DMS153 treated with DMSO at 0.1 percent for 48 hours (cell line): ENCODE measurements around the gene PAK6.

Experiments used
- DNase-seq: peaks from one replicate; lab custom pipeline; 2025; ENCODE audit not compliant: unreplicated experiment; lab: John Stamatoyannopoulos, UW

Gene PAK6

DNA sequence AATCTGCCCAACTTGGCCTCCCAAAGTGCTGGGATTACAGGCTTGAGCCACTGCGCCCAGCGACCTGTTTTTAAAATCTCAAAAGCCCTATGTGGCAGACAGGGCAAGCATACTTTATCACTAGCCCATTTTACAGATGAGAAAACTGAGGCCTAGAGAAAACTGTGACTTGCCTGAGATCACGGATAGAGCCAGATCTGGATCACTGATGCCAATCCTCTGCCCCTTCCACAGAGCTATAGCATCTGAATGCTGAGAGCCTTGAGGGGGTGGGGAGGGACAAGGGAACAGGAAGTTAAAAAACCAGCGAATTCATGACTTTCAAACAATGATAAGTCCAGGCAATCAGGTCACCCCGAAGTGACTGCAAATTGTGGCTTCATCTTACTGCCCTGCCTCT, 36.7 kb downstream of the PAK6 start:
- no peak for DNase-seq

DNA sequence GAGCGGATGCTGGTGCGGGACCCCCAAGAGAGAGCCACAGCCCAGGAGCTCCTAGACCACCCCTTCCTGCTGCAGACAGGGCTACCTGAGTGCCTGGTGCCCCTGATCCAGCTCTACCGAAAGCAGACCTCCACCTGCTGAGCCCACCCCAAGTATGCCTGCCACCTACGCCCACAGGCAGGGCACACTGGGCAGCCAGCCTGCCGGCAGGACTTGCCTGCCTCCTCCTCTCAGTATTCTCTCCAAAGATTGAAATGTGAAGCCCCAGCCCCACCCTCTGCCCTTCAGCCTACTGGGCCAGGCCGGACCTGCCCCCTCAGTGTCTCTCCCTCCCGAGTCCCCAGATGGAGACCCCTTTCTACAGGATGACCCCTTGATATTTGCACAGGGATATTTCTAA, 37.1 kb downstream of the PAK6 start:
- DNase-seq, result no peak

DNA sequence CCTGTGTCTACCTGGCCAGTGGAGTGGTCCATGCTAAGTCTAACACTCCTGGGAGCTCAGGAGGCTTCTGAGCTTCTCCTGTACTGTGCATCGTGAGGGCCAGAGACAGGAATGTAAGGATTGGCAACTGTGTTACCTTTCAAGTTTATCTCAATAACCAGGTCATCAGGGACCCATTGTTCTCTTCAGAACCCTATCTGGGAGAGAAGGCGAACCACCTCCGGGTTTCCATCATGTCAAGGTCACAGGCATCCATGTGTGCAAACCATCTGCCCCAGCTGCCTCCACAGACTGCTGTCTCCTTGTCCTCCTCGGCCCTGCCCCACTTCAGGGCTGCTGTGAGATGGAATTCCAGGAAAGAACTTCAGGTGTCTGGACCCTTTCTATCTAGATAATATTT, 38.1 kb downstream of the PAK6 start:
- no peak for DNase-seq

DNA sequence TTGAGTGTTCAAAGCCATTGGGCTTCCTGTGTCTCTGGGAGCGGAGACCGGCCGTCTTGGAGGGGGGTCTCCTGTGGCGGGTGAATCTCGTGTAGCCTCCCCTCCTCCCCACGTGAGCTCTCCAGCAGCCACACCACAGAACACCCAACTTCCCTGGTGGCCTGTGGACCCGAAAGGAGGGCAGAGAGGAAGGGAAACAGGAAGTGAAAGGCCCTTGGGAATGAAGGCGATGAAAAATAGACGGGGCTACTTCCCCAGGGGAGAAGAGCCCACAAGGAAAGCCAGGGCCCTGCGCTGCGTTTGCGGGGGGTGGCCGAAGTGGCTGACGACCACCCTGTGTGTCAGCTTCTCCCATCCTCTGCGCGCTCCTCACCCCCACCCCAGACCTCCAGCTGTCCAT, 38.6 kb downstream of the PAK6 start:
- no peak for DNase-seq

- no peak for DNase-seq
These were observed 39.2 kb downstream of the PAK6 start for GRCh38 chr15:40278026-40278425.

GRCh38 chr15:40279437-40280141, 40.7 kb downstream of the PAK6 start:
- no peak for DNase-seq

- DNase-seq, result no peak
These were observed 41.6 kb downstream of the PAK6 start for GRCh38 chr15:40280260-40281056.

GRCh38 chr15:40281057-40281800, 42.4 kb downstream of the PAK6 start:
- DNase-seq, result no peak

GRCh38 chr15:40281801-40282146, 42.9 kb downstream of the PAK6 start:
- no peak for DNase-seq

DNA sequence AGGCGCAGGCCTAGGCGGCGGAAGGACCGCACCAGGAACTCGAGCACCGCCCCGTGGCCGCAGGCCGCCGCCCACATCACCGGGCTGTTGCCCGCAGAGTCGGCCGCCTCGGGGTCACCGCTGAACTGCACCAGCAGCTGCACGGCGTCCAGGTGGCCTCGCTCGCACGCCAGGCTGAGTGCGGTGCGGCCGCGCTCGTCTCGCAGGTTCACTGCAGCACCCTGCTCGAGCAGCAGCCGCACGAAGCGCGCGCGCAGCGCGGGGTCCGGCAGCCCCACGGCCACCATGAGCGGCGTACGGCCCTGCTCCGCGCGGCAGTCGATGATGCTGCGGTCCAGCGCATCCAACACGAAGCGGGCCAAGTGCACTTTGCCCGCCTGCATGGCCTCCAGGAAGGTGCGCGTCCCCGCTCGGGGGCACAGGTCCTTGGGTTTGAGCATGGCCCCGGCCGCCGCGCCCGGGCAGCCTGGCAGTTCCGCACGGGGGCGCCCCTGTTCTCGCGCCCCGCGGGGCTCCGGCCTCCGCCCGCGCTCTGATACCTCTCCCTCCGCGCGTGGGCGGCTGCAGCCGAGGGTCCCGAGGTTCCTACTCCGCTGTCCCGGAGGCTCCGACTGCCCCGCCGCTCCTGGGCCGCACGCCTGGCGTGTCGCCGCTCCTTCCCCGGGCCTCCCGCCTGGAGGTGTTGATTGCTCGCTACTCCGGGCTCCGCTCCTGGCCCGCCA, 43.4 kb downstream of the PAK6 start:
- DNase-seq, result no peak

DNA sequence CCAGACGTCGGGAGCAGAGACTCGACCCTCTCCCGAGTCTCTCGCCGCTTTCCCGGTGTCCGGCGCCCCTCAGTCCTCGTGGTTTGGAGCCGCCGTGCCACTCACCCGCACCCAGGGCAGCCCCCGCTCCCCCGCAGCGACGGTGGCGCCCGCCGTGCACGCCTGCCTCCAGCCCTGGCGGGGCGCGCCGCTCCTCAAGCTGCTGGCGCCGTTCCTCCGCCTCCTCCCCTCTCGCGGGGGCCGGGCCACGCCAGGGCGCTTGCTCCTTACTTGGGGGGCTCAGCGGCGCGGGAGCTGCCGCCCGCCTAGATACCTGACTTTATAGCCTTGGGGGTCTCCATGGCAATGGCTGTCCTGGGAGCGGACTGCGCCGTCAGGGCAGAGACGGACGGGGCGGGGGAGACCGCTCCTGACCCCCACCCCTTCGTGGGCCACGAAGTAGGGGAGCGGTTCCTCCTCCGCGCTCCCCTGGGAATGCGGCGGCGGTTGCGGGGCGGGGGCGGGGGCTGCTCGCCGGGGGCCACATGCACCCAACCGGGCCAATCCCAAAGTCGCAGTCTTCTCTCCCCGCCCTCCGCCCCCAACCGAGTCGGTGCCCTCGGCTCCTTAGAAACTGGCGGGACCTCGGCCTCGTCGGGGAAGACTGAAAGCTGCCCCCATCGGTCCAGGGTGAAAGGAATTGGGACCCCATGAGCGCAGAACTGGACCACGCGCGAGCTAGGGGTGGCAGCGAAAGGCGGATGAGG, 44.2 kb downstream of the PAK6 start, which contains the start of gene ANKRD63:
Gene ANKRD63 (minus strand): TSS at position 196 of the 746 bp plus-strand sequence. CDS start 478 bp downstream, outside the sequence.
- no peak for DNase-seq

- DNase-seq, result no peak
These were observed 44.9 kb downstream of the PAK6 start for GRCh38 chr15:40283615-40284300.

GRCh38 chr15:40285151-40285550, 46.3 kb downstream of the PAK6 start:
- no peak for DNase-seq

- DNase-seq, result no peak
These were observed 46.7 kb downstream of the PAK6 start for GRCh38 chr15:40285554-40286011.

DNA sequence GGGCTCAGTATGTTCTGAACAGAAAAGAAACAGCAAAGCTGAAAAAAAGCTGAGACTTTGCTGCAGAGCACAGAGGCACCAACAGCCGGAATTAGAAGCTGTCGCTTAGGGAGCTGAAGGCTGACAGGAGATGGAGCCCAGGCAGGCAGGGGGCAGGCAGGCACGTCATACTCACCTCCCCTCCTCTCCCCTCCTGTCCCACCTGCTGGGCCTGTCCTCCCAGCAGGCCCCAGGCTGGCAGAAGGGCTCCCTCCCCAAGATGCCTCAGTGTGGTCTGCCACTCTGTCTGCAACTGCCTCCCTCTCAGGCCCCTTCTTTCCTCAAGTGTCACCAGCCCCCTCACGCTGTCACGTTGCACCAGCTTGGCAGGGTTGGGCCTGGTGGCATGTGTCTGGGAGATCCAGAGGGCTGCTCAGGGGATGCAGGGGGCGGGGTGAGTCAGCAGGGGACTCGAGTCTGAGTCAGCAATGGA, 47.2 kb downstream of the PAK6 start:
- no peak for DNase-seq

- DNase-seq, result no peak
These were observed 47.9 kb downstream of the PAK6 start for GRCh38 chr15:40286794-40287193.

DNA sequence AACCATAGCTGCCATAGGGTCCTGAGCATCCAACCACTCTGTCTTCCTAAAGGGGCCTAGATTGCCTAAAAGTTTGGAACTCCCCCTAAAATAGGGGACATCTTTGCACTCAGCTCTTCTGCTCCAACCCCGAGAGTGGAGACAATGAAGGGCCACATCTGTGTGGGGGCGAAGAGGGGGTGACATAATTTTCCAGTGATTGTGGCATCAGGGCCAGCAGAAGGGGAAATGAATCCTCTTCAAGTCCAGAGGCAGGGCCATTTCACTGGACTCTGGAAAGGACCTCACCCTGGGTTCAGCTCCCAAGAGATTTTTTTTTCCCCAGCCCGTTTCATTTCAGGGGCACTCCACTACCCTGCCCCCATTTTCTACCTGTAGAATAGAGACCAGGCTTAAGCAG, 48.6 kb downstream of the PAK6 start:
- DNase-seq, result no peak

GRCh38 chr15:40287968-40288367, 49.1 kb downstream of the PAK6 start:
- DNase-seq, result no peak

- DNase-seq, result peak; percentile 2
These were observed 50.4 kb downstream of the PAK6 start for GRCh38 chr15:40289140-40289775.
